Esophagus squamous epithelium (tissue), 5 donors: ENCODE data around the gene CMA1. TPM values are rescaled to one million over a fixed set of nuclear protein-coding genes. Genes with fewer than 3 reads are reported as not detected.

Experiments
- DNase-seq: peaks from one replicate; lab custom pipeline; 2025; lab: John Stamatoyannopoulos, UW
- H3K27ac ChIP-seq, 4 donors: fragments of 200-600 bp; sonication (generic); one replicate each; pipeline ENCODE4 v1.5.1; 2016 to 2019; ENCODE audit warnings: mild to moderate bottlenecking in 1 of 4
- H3K27me3 ChIP-seq, 4 donors: fragments of 200-600 bp; sonication (generic); 1 replicate in 3 of 4; 2 replicates in 1 of 4; pipeline versions ENCODE4 v1.5.1 to v1.6.0; 2017 to 2021; ENCODE audit warnings: antibody characterized with exemption in 1 of 4
- H3K36me3 ChIP-seq, 3 donors: fragments of 200-600 bp; sonication (generic); one replicate each; pipeline ENCODE4 v1.5.1; 2016 to 2019
- H3K4me1 ChIP-seq, 3 donors: fragments of 200-600 bp; sonication (generic); one replicate each; pipeline ENCODE4 v1.5.1; 2017 to 2019
- H3K4me3 ChIP-seq, 4 donors: fragments of 200-600 bp; sonication (generic); 1 replicate in 3 of 4; 2 replicates in 1 of 4; pipeline ENCODE4 v1.5.1; 2016 to 2019; ENCODE audit warnings: mild to moderate bottlenecking in 2 of 4, moderate library complexity in 1 of 4
- H3K9me3 ChIP-seq, 3 donors: fragments of 200-600 bp; sonication (generic); one replicate each; pipeline ENCODE4 v1.5.1; 2016 to 2019
- POLR2A ChIP-seq, 4 donors: fragments of 450-650 bp; IDR thresholded peaks; one replicate each; pipeline ENCODE4 v1.6.1; 2017; ENCODE audit warnings: antibody characterized with exemption in 4 of 4, mild to moderate bottlenecking in 4 of 4, moderate library complexity in 3 of 4
- WGBS, 2 donors: methylation state at CpG; one replicate each; pipeline ENCODE4 v1.1.5; 2018; 5-methylcytosine and 5-hydroxymethylcytosine counted together
- intact Hi-C: fragments of 100-400 bp; cut with DNase I; formaldehyde crosslinking; loops from one replicate; pipeline ENCODE4 v1.15.0; 2022
- total RNA-seq, 4 donors: library from RNA; depleted of rRNA; stranded (reverse); fragments of >200 nt; gene quantifications; one replicate each; pipeline ENCODE4 v1.1.0, GENCODE V29; 2016
- TF ChIP-seq, protein P1 (sequence below), 6 experiments: fragments of 450-650 bp in 4 of 6; fragments of 200-600 bp in 2 of 6; sonication (generic) in 2 of 6; IDR thresholded peaks; one replicate each; pipeline ENCODE4 v1.5.1; 2016 to 2019; ENCODE audit warnings: antibody characterized with exemption in 6 of 6, mild to moderate bottlenecking in 4 of 6, moderate library complexity in 4 of 6
- donor health status: DM: yes; HTN: yes; CAD: no.

CMA1 gene
- total RNA-seq, 4 donors from 2014 or later: 0.53 to 2.7 TPM; not detected in 2

- TF ChIP-seq, protein P1, sequence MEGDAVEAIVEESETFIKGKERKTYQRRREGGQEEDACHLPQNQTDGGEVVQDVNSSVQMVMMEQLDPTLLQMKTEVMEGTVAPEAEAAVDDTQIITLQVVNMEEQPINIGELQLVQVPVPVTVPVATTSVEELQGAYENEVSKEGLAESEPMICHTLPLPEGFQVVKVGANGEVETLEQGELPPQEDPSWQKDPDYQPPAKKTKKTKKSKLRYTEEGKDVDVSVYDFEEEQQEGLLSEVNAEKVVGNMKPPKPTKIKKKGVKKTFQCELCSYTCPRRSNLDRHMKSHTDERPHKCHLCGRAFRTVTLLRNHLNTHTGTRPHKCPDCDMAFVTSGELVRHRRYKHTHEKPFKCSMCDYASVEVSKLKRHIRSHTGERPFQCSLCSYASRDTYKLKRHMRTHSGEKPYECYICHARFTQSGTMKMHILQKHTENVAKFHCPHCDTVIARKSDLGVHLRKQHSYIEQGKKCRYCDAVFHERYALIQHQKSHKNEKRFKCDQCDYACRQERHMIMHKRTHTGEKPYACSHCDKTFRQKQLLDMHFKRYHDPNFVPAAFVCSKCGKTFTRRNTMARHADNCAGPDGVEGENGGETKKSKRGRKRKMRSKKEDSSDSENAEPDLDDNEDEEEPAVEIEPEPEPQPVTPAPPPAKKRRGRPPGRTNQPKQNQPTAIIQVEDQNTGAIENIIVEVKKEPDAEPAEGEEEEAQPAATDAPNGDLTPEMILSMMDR (IDR thresholded peaks at IDR 0.05): no peak
- no peak for TF ChIP-seq POLR2A (IDR thresholded peaks at IDR 0.05)
These were observed 49.3 kb downstream of the CMA1 start for GRCh38 chr14:24458736-24459135.

GRCh38 chr14:24456980-24457379 is 51.1 kb downstream of the CMA1 start:
- intact Hi-C loops: no loop called here
- no peak for DNase-seq
- Histone ChIP-seq H3K9me3 (peaks cover 0 to 3% (median 0%) of the 10 kb centered on the region in 3 donors), H3K27ac (no peak overlapping the region), H3K27me3 (no peaks in the 10 kb centered on the region), H3K36me3 (peaks cover 0 to 10% (median 0%) of the 10 kb centered on the region in 3 donors), H3K4me1 (no peaks in the 10 kb centered on the region), H3K4me3 (no peak overlapping the region)
- TF ChIP-seq POLR2A (IDR thresholded peaks at IDR 0.05): no peak
- TF ChIP-seq, protein P1 (IDR thresholded peaks at IDR 0.05): no peak

More at GRCh38 chr14:24458736-24459135, 49.3 kb downstream of the CMA1 start:
- H3K9me3 ChIP-seq: peaks cover 0 to 2% (median 0%) of the 10 kb centered on the region in 3 donors
- intact Hi-C loops: no loop called here
- peaks cover 0 to 3% (median 0%) of the 10 kb centered on the region in 3 donors for H3K36me3 ChIP-seq
- DNase-seq: no peak
- H3K27me3 ChIP-seq: no peaks in the 10 kb centered on the region
- 38 to 86% methylated on average over 1 of the region's 1 CpG for WGBS, 2 donors
- H3K4me3 ChIP-seq: no peak overlapping the region
- H3K27ac ChIP-seq: no peak overlapping the region
- H3K4me1 ChIP-seq: no peaks in the 10 kb centered on the region

Other genes starting within 250 kb of the CMA1 start
- 1,000 to 10,000 TPM in 2 of 4 donors, 100 to 1,000 TPM in 2; 566 to 1,879 (median 1,037) TPM for gene TGM1, start 245.1 kb downstream of the CMA1 start, total RNA-seq
- 100 to 1,000 TPM in 2 of 4 donors, 10 to 100 TPM in 2; 68.9 to 171 (median 108) TPM for gene RABGGTA, start 236.7 kb downstream of the CMA1 start, total RNA-seq
- gene DHRS1, start 208.5 kb downstream of the CMA1 start, total RNA-seq: 100 to 1,000 TPM in 2 of 4 donors, 10 to 100 TPM in 2; 81.6 to 164 (median 101) TPM
- gene NOP9, start 208.4 kb downstream of the CMA1 start, total RNA-seq: 10 to 100 TPM; 18.0 to 29.8 (median 25.0) TPM
- gene CIDEB, start 200.3 kb downstream of the CMA1 start, total RNA-seq: 10 to 100 TPM; 18.3 to 41.4 (median 30.4) TPM
- gene LTB4R2, start 198.1 kb downstream of the CMA1 start, total RNA-seq: 100 to 1,000 TPM in 3 of 4 donors, 10 to 100 TPM in 1; 66.0 to 169 (median 123) TPM
- gene LTB4R, start 196.8 kb downstream of the CMA1 start, total RNA-seq: 10 to 100 TPM; 47.9 to 99.9 (median 85.4) TPM
- gene ADCY4, start 173.2 kb downstream of the CMA1 start, total RNA-seq: 10 to 100 TPM in 2 of 4 donors, 1 to 10 TPM in 2; 3.1 to 23.1 (median 11.7) TPM
- gene RIPK3, start 168.3 kb downstream of the CMA1 start, total RNA-seq: 10 to 100 TPM; 10.3 to 21.4 (median 12.7) TPM
- gene NFATC4, start 140.1 kb downstream of the CMA1 start, total RNA-seq: 10 to 100 TPM in 2 of 4 donors, 1 to 10 TPM in 2; 2.7 to 22.5 (median 9.2) TPM
- gene NYNRIN, start 109.3 kb downstream of the CMA1 start, total RNA-seq: 10 to 100 TPM in 3 of 4 donors, 1 to 10 TPM in 1; 4.7 to 14.7 (median 11.8) TPM
- gene CBLN3, start 78.6 kb downstream of the CMA1 start, total RNA-seq: under 1 TPM in 3 of 4 donors, not detected in 1; 0.13 to 0.95 (median 0.85) TPM
- gene KHNYN, start 78.3 kb downstream of the CMA1 start, total RNA-seq: 10 to 100 TPM; 35.6 to 68.9 (median 42.9) TPM
- gene SDR39U1, start 65.5 kb downstream of the CMA1 start, total RNA-seq: 10 to 100 TPM; 16.1 to 36.0 (median 20.4) TPM
- 10 to 100 TPM in 1 of 4 donors, 1 to 10 TPM in 1, not detected in 2; 1.1 to 24.4 TPM for gene CTSG, start 68.0 kb upstream of the CMA1 start, total RNA-seq
- 1 to 10 TPM in 2 of 4 donors, under 1 TPM in 1, not detected in 1; 0.53 to 5.1 (median 1.9) TPM for gene GZMH, start 101.4 kb upstream of the CMA1 start, total RNA-seq
- gene GZMB, start 125.9 kb upstream of the CMA1 start, total RNA-seq: 1 to 10 TPM in 3 of 4 donors, under 1 TPM in 1; 0.99 to 8.5 (median 6.1) TPM